ENCODE results near the gene SPATA19.

The SPATA19 gene

GRCh38 chr11:133842730-133843129, 2.6 kb downstream of the SPATA19 start:
- DNase-seq (ENCODE audit: low read depth): no peak
- TF ChIP-seq MYC (IDR thresholded peaks at IDR 0.05; ENCODE audit: low read depth, low read length) (no peak), CTCF (IDR thresholded peaks at IDR 0.05; ENCODE audit: low read depth, low read length) (no peak), MAX (IDR thresholded peaks at IDR 0.05; ENCODE audit: low read depth, low read length) (no peak), POLR2A (IDR thresholded peaks at IDR 0.05; ENCODE audit: extremely low read depth, insufficient read length) (no peak)

GRCh38 chr11:133842053-133842452, 3.3 kb downstream of the SPATA19 start:
- TF ChIP-seq CTCF (IDR thresholded peaks at IDR 0.05; ENCODE audit: low read depth, low read length) (no peak), MYC (IDR thresholded peaks at IDR 0.05; ENCODE audit: low read depth, low read length) (no peak), POLR2A (IDR thresholded peaks at IDR 0.05; ENCODE audit: extremely low read depth, insufficient read length) (no peak), MAX (IDR thresholded peaks at IDR 0.05; ENCODE audit: low read depth, low read length) (no peak)
- no peak for DNase-seq (ENCODE audit: low read depth)
- H3K4me3 ChIP-seq (ENCODE audit: low read depth, low read length): no peak overlapping the region

More at GRCh38 chr11:133842730-133843129, 2.6 kb downstream of the SPATA19 start:
- H3K4me3 ChIP-seq (ENCODE audit: low read depth, low read length): no peak overlapping the region

- no peak overlapping the region for H3K4me3 ChIP-seq (ENCODE audit: low read depth, low read length)
- no peak for DNase-seq (ENCODE audit: low read depth)
- TF ChIP-seq POLR2A (IDR thresholded peaks at IDR 0.05; ENCODE audit: extremely low read depth, insufficient read length): no peak
- no peak for TF ChIP-seq MAX (IDR thresholded peaks at IDR 0.05; ENCODE audit: low read depth, low read length)
- no peak for TF ChIP-seq MYC (IDR thresholded peaks at IDR 0.05; ENCODE audit: low read depth, low read length)
- no peak for TF ChIP-seq CTCF (IDR thresholded peaks at IDR 0.05; ENCODE audit: low read depth, low read length)
Measured at GRCh38 chr11:133841279-133842043, 3.9 kb downstream of the SPATA19 start.

GRCh38 chr11:133840479-133840941, 4.8 kb downstream of the SPATA19 start:
- H3K4me3 ChIP-seq (ENCODE audit: low read depth, low read length): no peak overlapping the region
- no peak for DNase-seq (ENCODE audit: low read depth)
- TF ChIP-seq CTCF (IDR thresholded peaks at IDR 0.05; ENCODE audit: low read depth, low read length) (no peak), POLR2A (IDR thresholded peaks at IDR 0.05; ENCODE audit: extremely low read depth, insufficient read length) (no peak), MAX (IDR thresholded peaks at IDR 0.05; ENCODE audit: low read depth, low read length) (no peak), MYC (IDR thresholded peaks at IDR 0.05; ENCODE audit: low read depth, low read length) (no peak)

- no peak for DNase-seq (ENCODE audit: low read depth)
- H3K4me3 ChIP-seq (ENCODE audit: low read depth, low read length): no peak overlapping the region
- no peak for TF ChIP-seq MAX (IDR thresholded peaks at IDR 0.05; ENCODE audit: low read depth, low read length)
- TF ChIP-seq MYC (IDR thresholded peaks at IDR 0.05; ENCODE audit: low read depth, low read length): no peak
- no peak for TF ChIP-seq POLR2A (IDR thresholded peaks at IDR 0.05; ENCODE audit: extremely low read depth, insufficient read length)
- no peak for TF ChIP-seq CTCF (IDR thresholded peaks at IDR 0.05; ENCODE audit: low read depth, low read length)
Measured at GRCh38 chr11:133835593-133836548, 9.4 kb downstream of the SPATA19 start.

Measured in NB4 (cell line).